GM10248 (cell line): ENCODE measurements around the gene DDIT4L.
"Not testable (repeated sequence)": the region's sequence is repeated elsewhere in the genome, so short reads cannot be mapped to it uniquely, and the experiment has no call there.

ENCODE experiments used
- CTCF ChIA-PET: fragments of 300-600 bp; sonication (Branson Sonifier 250); formaldehyde crosslinking; extraction: SDS; loops from one replicate; lab custom pipeline; 2021; ENCODE audit warnings: antibody characterized with exemption; lab: Yijun Ruan, JAX
- POLR2A ChIA-PET: fragments of 350-650 bp; sonication (Branson Sonifier 250); formaldehyde crosslinking; extraction: SDS; loops from one replicate; lab custom pipeline; 2020; ENCODE audit warnings: antibody characterized with exemption; lab: Yijun Ruan, JAX
- DNase-seq: peaks from one replicate; pipeline ENCODE4 v3.0.0; 2012; ENCODE audit errors: extremely low spot score
- TF ChIP-seq, protein P1 (sequence below): IDR thresholded peaks from 2 replicates; pipeline ENCODE4 v1.5.1; 2012; ENCODE audit warnings: mild to moderate bottlenecking, low read depth; ENCODE audit errors: extremely low read depth, missing control alignments, control extremely low read depth

DDIT4L gene

DNA sequence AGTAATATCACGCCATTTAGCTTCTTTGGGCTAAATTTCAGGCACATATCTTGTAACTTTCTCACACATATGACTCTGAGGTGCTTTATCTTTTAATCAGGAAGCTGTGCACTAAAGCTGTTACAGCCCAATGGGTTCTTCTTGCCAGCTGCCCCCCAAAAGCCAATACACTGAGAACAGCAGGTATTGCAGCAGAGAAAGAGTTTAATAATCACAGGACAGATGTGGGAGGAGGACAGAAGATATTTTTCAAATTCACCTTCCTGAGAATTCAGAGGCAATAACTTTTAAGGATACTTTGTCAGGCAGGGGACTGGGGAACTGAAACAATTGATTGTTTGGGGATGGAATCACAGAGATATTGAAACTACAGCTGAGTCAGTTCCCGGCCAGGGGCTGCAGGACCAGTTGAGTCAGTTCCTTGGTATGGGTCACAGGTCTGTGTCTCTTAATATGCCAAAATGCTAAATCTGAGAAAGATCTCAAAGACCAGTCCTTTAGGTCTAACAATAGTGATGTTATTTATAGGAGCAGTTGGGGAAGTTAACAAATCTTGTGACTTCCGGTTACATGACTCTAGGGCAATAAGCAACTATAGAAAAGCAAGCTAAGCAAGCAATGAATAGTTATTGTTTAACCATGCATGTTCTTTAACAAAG, 28.1 kb downstream of the DDIT4L start:
- DNase-seq: no peak
- CTCF ChIA-PET: interaction anchor here (0.7 to 1.3 kb wide), 2 partner anchors 11 to 66 kb away, joined by 3 to 5 read pairs; no protein-coding TSS in a partner anchor
- POLR2A ChIA-PET: interaction anchor here (1.4 kb wide), 1 partner anchor 214 kb away, joined by 4 read pairs; no protein-coding TSS in a partner anchor
- TF ChIP-seq, protein P1, sequence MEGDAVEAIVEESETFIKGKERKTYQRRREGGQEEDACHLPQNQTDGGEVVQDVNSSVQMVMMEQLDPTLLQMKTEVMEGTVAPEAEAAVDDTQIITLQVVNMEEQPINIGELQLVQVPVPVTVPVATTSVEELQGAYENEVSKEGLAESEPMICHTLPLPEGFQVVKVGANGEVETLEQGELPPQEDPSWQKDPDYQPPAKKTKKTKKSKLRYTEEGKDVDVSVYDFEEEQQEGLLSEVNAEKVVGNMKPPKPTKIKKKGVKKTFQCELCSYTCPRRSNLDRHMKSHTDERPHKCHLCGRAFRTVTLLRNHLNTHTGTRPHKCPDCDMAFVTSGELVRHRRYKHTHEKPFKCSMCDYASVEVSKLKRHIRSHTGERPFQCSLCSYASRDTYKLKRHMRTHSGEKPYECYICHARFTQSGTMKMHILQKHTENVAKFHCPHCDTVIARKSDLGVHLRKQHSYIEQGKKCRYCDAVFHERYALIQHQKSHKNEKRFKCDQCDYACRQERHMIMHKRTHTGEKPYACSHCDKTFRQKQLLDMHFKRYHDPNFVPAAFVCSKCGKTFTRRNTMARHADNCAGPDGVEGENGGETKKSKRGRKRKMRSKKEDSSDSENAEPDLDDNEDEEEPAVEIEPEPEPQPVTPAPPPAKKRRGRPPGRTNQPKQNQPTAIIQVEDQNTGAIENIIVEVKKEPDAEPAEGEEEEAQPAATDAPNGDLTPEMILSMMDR: no peak

DNA sequence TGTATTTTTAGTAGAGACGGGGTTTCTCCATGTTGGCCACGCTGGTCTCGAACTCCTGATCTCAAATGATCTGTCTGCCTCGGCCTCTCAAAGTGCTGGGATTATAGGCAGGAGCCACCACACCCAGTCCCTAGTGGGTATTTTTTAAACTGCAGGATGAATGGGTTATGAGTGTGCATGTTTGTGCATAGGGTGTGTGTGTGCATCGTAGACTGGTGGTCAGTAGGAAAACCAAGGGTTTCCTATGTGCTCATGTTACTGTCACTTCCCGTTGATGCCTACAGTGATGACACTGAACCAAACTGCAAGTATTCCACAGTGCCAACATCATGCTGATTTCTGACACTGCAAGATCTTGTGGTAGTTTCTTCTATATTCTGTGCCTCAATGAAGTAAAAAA, 41.1 kb downstream of the DDIT4L start:
- ChIA-PET CTCF (no interaction called here), POLR2A (no interaction called here)
- no peak for DNase-seq
- TF ChIP-seq, protein P1: no peak

DNA sequence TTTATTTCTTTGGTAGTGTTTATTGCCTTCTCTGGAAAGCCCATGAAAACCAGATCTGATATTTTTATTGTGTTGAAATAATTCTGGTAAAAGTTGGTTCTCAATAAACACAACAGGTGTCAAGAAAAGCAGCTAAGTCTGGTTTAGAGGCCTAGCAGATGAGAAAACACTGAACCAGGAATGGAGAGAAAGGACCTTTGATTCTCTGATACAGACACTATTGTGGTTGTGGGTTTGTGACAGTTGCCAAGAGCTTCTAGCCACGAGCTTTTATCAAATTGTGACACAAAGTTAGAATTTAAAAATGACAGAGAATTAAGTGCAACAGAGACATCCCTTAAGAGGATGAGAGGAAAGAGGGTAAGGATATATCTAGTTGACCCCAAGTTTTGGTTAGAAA, 42.6 kb downstream of the DDIT4L start:
- POLR2A ChIA-PET: no interaction called here
- CTCF ChIA-PET: no interaction called here
- TF ChIP-seq, protein P1: no peak
- no peak for DNase-seq

DNA sequence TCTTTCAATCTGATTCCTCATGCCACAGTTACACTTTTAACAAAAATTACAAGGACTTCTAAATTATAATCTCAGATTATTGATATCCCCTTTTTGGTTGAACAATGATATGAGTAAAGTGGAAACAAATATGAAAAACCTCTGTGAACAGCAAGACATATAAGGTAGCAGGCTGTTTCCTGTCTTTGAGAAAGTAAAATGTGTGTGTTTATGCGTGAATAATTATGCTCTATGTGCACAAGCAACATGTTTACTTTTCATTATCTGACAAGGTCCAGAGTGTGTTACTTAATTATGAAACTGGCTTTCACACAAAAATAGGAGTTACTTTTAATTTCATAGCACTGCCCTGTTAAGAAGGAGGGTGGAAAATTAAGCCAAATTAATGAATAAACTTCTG, 43.1 kb downstream of the DDIT4L start:
- CTCF ChIA-PET: no interaction called here
- POLR2A ChIA-PET: no interaction called here

DNA sequence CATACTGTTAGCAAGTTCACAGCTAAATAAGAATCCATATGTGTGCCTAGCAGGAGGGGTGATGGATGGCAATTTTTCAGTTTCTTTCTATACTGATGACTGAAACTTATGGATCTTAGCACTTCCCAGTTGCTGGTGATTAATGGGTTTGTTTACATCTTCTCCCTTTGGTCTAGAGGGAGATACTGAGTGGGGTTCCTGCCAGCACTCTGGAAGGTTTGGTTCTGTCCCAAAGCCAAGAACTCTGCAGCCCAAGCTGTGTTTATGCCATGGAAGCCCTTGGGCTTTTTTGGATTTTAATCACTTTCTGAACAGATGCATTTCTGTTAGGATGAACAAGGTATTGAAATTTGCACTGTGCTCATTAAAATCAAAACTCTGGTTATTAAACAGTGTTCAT, 43.5 kb downstream of the DDIT4L start:
- no peak for DNase-seq
- ChIA-PET POLR2A (no interaction called here), CTCF (no interaction called here)
- TF ChIP-seq, protein P1: no peak

More for the DNA sequence above, 43.1 kb downstream of the DDIT4L start:
- TF ChIP-seq, protein P1: no peak
- no peak for DNase-seq

DNA sequence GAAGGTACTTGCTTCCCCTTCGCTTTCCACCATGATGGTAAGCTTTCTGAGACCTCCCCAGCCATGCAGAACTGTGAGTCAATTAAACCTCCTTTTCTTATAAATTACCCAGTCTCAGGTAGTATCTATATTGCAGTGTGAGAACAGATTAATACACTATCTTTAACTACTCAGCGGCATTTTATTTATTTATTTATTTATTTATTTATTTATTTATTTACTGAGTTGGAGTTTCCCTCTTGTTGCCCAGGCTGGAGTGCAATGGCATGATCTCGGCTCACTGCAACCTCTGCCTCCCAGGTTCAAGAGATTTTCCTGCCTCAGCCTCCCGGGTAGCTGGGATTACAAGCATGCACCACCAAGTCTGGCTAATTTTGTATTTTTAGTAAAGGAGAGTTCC, 52.9 kb downstream of the DDIT4L start:
- DNase-seq, CTCF ChIA-PET, POLR2A ChIA-PET: not testable (repeated sequence)
